Coronary artery (tissue), 2 donors: Measurements from ENCODE around the gene CCDC39.

Experiments
- DNase-seq: peaks from one replicate; pipeline ENCODE4 v3.0.0-alpha.2; 2017; ENCODE audit warnings: low spot score
- H3K27ac ChIP-seq, 2 donors: fragments of 200-600 bp; sonication (generic); one replicate each; pipeline ENCODE4 v1.5.1; 2016 to 2019
- H3K4me3 ChIP-seq: fragments of 200-600 bp; sonication (generic); 2 replicates; pipeline ENCODE4 v1.5.1; 2016; ENCODE audit warnings: mild to moderate bottlenecking, moderate library complexity
- CTCF ChIP-seq: fragments of 200-600 bp; sonication (generic); IDR thresholded peaks from one replicate; pipeline ENCODE4 v1.5.1; 2019; ENCODE audit warnings: antibody characterized with exemption

Gene CCDC39

GRCh38 chr3:180590396-180590795, 88.9 kb downstream of the CCDC39 start:
- Histone ChIP-seq H3K4me3 (no peak overlapping the region), H3K27ac (no peak overlapping the region)
- no peak for TF ChIP-seq CTCF
- no peak for DNase-seq

GRCh38 chr3:180580934-180581333, 98.4 kb downstream of the CCDC39 start:
- Histone ChIP-seq H3K27ac (no peak overlapping the region), H3K4me3 (no peak overlapping the region)
- no peak for TF ChIP-seq CTCF
- DNase-seq, result no peak

- TF ChIP-seq CTCF, result no peak
- Histone ChIP-seq H3K27ac (no peak overlapping the region), H3K4me3 (no peak overlapping the region)
- DNase-seq, result no peak
Measured at GRCh38 chr3:180575571-180575970, 103.7 kb downstream of the CCDC39 start.

GRCh38 chr3:180571831-180572598, 107.3 kb downstream of the CCDC39 start:
- no peak overlapping the region for H3K4me3 ChIP-seq
- no peak overlapping the region for H3K27ac ChIP-seq
- no peak for DNase-seq
- TF ChIP-seq CTCF, result no peak

GRCh38 chr3:180570238-180570637, 109.1 kb downstream of the CCDC39 start:
- Histone ChIP-seq H3K27ac (no peak overlapping the region), H3K4me3 (no peak overlapping the region)
- no peak for TF ChIP-seq CTCF
- no peak for DNase-seq

- no peak overlapping the region for H3K4me3 ChIP-seq
- TF ChIP-seq CTCF, result no peak
- DNase-seq, result no peak
- H3K27ac ChIP-seq, result no peak overlapping the region
Measured at GRCh38 chr3:180564676-180565075, 114.6 kb downstream of the CCDC39 start.
